Transverse colon (tissue), 4 donors: ENCODE results near the gene KCNE4.

ENCODE experiments used
- POLR2AphosphoS5 ChIP-seq, 3 donors: sonication (generic); formaldehyde crosslinking; IDR thresholded peaks; one replicate each; pipeline ENCODE4 v1.6.1; 2016; ENCODE audit warnings: antibody characterized with exemption in 3 of 3
- TF ChIP-seq, protein P1 (sequence below), 5 experiments: fragments of 200-600 bp in 3 of 5; fragments of 450-650 bp in 2 of 5; sonication (generic) in 3 of 5; IDR thresholded peaks; 1 replicate in 2 of 5; 2 replicates in 3 of 5; pipeline ENCODE4 v1.5.1; 2016 to 2017; ENCODE audit warnings: antibody characterized with exemption in 5 of 5, inconsistent platforms in 3 of 5, mild to moderate bottlenecking in 2 of 5, moderate library complexity in 1 of 5

DNA sequence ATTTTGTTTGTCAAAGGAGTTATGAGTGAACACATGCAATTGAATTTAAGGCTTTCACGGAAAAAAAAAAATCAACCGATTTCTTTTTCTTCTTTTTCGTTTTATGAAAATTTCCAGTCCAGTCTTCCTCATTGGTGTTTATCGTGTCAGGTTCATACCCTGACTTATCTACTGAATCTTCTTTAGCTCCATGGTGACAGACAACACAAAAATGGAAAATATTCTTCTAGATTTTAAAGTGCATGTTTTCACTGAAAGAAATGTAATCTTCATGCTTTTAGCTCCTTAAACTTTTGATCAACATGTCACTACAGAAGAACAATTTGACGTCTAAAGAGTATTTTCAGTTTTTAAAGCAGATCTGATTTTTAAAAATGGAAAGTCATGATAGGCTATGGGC is 14.7 kb downstream of the KCNE4 start:
- no peak for TF ChIP-seq POLR2AphosphoS5 (IDR thresholded peaks at IDR 0.05)
- TF ChIP-seq, protein P1, sequence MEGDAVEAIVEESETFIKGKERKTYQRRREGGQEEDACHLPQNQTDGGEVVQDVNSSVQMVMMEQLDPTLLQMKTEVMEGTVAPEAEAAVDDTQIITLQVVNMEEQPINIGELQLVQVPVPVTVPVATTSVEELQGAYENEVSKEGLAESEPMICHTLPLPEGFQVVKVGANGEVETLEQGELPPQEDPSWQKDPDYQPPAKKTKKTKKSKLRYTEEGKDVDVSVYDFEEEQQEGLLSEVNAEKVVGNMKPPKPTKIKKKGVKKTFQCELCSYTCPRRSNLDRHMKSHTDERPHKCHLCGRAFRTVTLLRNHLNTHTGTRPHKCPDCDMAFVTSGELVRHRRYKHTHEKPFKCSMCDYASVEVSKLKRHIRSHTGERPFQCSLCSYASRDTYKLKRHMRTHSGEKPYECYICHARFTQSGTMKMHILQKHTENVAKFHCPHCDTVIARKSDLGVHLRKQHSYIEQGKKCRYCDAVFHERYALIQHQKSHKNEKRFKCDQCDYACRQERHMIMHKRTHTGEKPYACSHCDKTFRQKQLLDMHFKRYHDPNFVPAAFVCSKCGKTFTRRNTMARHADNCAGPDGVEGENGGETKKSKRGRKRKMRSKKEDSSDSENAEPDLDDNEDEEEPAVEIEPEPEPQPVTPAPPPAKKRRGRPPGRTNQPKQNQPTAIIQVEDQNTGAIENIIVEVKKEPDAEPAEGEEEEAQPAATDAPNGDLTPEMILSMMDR (IDR thresholded peaks at IDR 0.05) = no peak
